Activated CD4-positive, alpha-beta T cell treated with anti-CD3 and anti-CD28 coated beads, Interleukin-2, amount 50 U/mL, for 4 hours (primary cell): ENCODE measurements around the gene ANO2.
"Not testable (repeated sequence)": the region's sequence is repeated elsewhere in the genome, so short reads cannot be mapped to it uniquely, and the experiment has no call there.

Experiments used
- DNase-seq, 2 experiments: peaks; one replicate each; pipeline ENCODE4 v3.0.0-alpha.2; 2020

ANO2 gene

GRCh38 chr12:5718073-5718472 lies 227.0 kb downstream of the ANO2 start:
- DNase-seq, result no peak

DNA sequence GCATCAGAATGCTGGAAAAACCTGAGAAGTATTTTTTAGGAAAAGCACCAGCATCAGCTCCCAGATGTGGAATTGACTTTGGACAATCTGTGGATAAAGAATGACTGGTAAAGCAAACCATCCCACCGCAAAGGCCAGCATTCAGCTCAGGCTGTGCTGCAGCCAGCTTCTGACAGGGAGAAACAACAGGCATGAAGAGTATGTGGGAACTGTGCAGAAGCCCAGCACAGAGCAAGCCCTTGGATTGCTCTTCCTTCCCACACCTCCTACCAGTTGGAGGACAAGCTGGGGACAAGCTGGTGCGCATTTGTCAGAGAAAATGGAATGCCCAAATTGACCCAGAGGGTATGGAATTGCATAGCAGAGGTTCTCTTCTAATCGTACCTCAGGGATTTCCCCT lies 228.1 kb downstream of the ANO2 start:
- no peak for DNase-seq

DNA sequence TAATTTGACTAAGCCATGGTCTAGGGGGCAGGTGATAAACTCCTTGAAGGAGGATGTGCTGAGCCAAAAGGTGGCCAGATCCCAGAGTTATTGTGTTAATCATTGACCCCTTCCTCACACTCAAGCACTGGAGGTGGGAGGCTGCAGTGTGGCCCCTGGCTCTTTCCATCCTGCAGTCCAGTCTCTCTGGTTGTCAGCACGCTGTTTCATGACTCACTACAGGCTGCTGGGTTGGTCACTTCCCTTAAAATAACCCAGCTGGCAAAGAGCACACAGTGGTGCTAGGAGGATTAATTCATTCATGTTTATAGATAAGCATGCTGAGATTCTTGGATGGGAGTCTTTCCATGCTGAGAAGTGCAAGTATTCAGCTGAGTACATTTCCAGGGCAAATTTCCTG lies 228.9 kb downstream of the ANO2 start:
- DNase-seq, result no peak

DNA sequence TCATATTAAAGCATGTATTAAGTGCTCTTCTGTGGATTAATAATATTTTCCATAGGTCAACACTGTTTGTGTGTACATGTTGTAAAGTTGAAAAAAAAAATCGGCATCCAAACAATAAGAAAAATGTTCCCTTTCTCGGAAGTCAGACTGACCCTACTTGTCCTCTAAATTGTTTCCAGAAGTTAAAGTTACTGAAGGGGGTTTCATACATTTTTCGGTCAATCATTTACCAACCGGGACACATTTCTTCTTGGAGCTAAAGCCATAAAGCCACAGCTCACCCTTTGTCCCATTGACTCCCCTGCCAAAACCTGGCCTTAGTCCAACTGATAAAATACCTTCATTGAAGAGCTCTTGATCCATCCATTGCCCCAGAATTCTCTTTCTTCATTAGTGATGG lies 230.0 kb downstream of the ANO2 start:
- no peak for DNase-seq

GRCh38 chr12:5713599-5714081 lies 231.4 kb downstream of the ANO2 start:
- DNase-seq, result no peak

GRCh38 chr12:5710260-5710878 lies 234.7 kb downstream of the ANO2 start:
- no peak for DNase-seq

DNA sequence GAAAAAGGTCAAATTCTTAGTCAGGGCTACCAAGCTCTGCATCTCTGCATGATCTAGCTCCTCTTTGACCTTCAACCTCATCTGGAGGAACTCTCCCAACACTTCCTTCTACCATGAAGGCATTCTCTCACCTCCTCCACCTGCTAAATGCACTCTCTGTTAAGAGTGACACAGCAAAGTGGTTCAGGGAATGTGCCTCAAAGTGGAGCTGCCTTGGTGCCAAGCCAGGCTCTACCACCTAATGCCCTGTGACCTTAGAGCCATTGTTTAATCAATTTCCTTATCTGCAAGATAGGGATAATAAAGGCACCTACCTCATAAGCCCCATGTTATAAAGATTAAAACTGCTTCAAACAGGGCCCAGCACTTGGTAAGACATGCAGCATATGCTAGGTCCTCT lies 236.7 kb downstream of the ANO2 start:
- DNase-seq, result no peak

GRCh38 chr12:5706247-5706646 lies 238.8 kb downstream of the ANO2 start:
- no peak for DNase-seq

GRCh38 chr12:5705791-5706190 lies 239.3 kb downstream of the ANO2 start:
- DNase-seq, result no peak

- no peak for DNase-seq
Measured at GRCh38 chr12:5694759-5695409, 250.2 kb downstream of the ANO2 start.

GRCh38 chr12:5692850-5693249 lies 252.2 kb downstream of the ANO2 start:
- no peak for DNase-seq

DNA sequence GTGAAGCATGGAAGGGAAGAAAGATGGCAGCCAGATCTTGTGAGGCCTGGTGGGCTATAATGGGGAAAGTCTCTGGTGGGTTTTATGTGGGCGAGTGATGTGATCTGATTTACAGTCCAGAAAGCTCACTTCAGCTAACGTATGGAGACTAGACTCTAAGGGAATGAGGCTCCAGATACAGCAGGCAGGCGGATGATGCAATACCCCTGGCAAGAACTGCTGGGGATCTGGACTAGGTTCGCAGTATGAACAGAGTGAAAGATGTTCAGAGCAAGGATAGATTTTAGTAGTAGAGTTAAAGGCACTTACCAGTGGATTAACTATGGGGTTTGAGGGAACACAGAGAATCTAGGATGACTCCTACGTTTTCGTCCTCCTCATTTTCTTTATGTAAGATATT lies 253.1 kb downstream of the ANO2 start:
- no peak for DNase-seq

DNA sequence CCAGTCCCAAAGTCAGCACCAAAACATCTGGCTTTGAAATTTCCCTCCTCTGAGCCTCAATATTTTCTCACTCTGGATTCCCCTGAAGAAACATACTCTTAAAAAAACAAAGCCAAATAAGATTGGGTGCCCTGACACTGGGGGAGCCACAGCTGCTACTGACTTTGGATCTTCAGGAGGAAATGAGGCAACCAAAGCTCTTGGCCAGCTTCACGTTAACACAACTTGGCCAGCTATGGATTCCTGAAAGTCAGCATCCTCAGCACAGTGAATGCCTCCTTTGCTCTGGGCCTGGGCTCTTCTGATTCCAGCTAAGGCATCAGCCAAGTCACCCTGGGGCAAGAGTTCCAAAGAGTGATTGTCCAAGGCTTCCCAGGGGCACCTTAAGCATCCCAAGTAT lies 254.8 kb downstream of the ANO2 start:
- DNase-seq, result no peak

GRCh38 chr12:5689773-5690172 lies 255.3 kb downstream of the ANO2 start:
- DNase-seq, result no peak

- DNase-seq, result no peak
Measured at GRCh38 chr12:5688226-5688625, 256.8 kb downstream of the ANO2 start.

DNA sequence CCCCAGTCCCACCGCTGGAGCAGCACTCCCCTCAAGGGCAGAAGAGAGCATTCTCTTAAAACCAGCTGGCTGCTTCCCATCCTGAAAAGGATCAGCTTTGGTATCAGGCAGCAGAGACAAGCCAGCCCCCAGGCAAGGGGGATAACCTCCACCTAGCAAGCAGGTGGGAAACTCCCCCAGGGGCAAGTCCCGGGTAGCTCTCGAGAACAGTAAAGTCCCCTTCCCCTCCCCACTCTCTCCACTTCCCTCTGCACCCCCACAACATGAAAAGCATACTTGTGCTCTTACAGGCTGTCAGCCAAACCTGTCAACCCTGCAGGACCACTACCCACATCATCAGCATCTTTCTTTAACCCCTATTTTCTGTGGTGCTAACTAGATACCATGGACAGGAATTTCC lies 259.1 kb downstream of the ANO2 start:
- no peak for DNase-seq

DNA sequence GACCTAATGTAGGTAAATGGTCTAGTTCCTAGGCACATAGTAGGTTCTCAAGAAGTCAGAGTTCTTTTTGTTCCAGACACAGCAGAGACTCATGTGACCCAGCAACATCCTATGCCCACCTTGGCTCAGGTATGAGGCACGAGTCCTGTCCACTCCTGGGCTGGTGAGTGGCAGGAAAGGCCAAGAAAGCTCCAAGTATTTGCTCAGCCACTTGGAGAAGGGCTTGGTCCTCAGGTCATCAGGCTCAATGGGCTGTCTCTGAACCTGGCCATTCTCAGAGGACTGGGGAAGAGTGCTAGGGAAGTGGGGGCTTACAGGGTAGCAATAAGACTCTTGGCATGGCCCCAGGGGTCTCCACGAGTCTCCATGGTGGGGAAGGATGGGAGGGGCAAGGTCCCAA lies 260.1 kb downstream of the ANO2 start:
- DNase-seq, result no peak

- DNase-seq, result no peak
Measured at GRCh38 chr12:5682581-5682980, 262.5 kb downstream of the ANO2 start.

DNA sequence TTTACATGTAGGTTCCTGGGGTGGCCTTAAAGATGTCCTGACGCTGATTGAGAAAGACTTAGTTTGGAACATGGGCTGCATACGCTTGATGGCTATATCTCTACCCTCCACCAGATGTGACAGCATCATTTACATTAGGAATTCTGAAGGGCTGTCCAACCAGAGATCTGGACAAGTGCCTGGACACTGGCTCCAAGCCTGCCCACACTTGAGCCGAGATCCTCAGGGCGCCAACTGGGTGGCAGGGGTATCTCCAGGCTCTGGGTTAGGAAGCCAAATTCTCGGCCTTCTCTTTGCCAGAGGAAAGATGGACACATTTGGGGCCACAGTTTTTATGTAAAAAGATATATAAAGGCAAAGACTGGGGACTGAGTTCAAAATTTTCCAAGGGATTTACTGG lies 266.9 kb downstream of the ANO2 start:
- DNase-seq, result no peak

GRCh38 chr12:5669624-5670023 lies 275.4 kb downstream of the ANO2 start:
- not testable (repeated sequence) for DNase-seq

DNA sequence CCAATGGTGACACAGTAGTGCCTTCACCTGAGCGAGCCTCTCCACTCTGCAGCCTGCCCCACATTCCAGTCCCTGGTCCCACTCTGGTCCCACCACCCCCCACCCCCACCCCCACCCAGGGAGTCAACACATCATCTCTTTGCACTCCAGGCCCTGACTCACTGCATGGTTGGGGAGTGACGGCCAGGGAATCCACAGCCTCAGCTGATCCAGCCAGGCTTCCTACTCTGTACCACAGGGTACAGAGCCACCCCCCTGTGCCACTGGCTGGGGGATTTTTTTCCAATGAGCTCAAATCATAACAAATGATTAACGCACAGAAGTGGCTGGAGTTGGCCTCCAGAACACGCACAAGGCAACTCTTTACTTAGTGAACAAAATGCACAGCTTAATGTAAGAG lies 279.4 kb downstream of the ANO2 start:
- no peak for DNase-seq

DNA sequence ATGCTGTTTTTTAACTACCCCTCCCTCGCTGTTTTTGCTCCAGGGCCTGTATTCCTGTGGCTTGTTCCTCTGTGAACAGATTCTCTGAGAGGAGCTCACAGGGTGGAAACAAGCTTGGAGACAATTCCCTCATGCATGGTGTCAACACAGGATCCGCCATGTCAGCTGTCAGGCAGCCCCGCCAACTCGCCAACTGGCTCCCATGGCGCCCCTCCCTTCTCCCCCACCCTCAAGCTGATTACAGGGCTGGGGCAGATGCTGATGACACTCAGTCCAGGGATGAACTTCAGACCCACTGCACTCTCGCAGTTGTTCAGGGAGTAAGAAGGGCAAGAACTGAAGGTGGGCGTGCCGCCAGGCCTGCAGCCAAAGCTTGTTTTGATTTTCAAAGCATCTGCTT lies 283.2 kb downstream of the ANO2 start:
- no peak for DNase-seq

DNA sequence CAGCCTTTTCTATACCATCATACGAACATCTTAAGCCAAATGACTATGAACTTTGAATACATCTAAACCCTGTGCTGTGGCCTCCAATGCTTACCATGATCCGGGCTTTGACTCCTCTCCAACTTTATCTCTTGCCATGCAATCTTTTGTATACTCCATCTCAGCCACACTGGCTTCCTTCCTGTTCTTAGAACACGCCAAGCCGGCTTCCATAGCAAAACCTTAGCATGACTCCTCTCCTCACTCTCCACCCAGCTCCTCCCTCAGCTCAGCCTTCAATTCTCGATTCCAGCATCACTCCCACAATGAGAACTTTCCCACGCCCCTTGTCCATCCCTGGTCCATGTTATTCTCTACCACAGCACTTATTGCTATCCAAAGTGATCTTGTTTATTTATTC lies 284.8 kb downstream of the ANO2 start:
- no peak for DNase-seq

GRCh38 chr12:5658339-5658941 lies 286.6 kb downstream of the ANO2 start:
- DNase-seq, result not testable (repeated sequence)

DNA sequence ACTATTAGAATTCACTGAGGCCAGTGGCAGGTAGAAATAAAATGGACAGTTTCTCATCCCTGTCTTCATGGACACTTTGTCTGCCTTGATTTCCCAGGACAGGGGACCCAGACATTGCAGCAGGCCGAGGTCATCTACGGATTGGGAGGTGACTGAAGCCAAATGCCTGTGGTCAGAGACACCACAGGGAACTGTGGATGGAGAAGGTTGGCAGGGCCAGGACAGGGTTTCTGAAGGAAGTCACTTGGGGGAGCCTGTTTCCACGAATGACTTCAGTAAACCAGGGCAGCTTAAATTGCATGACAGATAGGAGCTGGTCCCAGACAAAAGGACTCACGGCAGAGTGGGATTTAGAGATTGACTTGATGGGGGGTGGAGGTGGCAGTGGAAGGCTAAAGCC lies 288.2 kb downstream of the ANO2 start:
- no peak for DNase-seq
